PC-9 (cell line): Measurements from ENCODE around the gene GPR152. TPM values are rescaled to one million over a fixed set of nuclear protein-coding genes. Genes with fewer than 3 reads are reported as not detected.

Experiments used
- BruUV-seq: library from RNA; stranded (reverse); fragments of 400-500 nt; replicated peaks from 2 replicates; lab custom pipeline; 2021; lab: Mats Ljungman, UMichigan
- CTCF ChIA-PET: fragments of 300-600 bp; sonication (Branson Sonifier 250); formaldehyde crosslinking; loops from one replicate; lab custom pipeline; 2022; ENCODE audit warnings: antibody characterized with exemption; lab: Charles Lee
- POLR2A ChIA-PET: fragments of 300-600 bp; sonication (Branson Sonifier 250); formaldehyde crosslinking; loops from one replicate; lab custom pipeline; 2022; ENCODE audit warnings: antibody characterized with exemption; ENCODE audit not compliant: unreplicated experiment; lab: Charles Lee
- DNase-seq, 2 experiments: peaks; one replicate each; pipeline versions ENCODE4 v3.0.0 to v3.0.0-alpha.2; 2015 to 2022; ENCODE audit warnings: mixed read lengths in 1 of 2
- H2AFZ ChIP-seq: fragments of 200-600 bp; sonication (generic); 2 replicates; pipeline ENCODE4 v1.8.1; 2017; ENCODE audit warnings: antibody characterized with exemption
- H3F3A ChIP-seq: fragments of 200-600 bp; sonication (generic); 2 replicates; pipeline ENCODE4 v1.8.1; 2017; ENCODE audit warnings: antibody characterized with exemption, mild to moderate bottlenecking, low read depth; ENCODE audit not compliant: insufficient read depth
- H3K27ac ChIP-seq: fragments of 200-600 bp; sonication (generic); 2 replicates; pipeline ENCODE4 v1.6.1; 2016; ENCODE audit warnings: mixed run types
- H3K27me3 ChIP-seq: fragments of 200-600 bp; sonication (generic); 2 replicates; pipeline ENCODE4 v1.6.1; 2016; ENCODE audit warnings: low read depth, mixed run types; ENCODE audit not compliant: insufficient read depth
- H3K36me3 ChIP-seq: fragments of 200-600 bp; sonication (generic); 2 replicates; pipeline ENCODE4 v1.6.1; 2016; ENCODE audit warnings: low read depth, mixed run types
- H3K4me1 ChIP-seq: fragments of 200-600 bp; sonication (generic); replicated peaks from 2 replicates; pipeline ENCODE4 v1.6.1; 2016; ENCODE audit warnings: mixed run types; ENCODE audit not compliant: insufficient read depth
- H3K4me2 ChIP-seq: fragments of 200-600 bp; sonication (generic); 2 replicates; pipeline ENCODE4 v1.6.1; 2017; ENCODE audit warnings: mixed run types
- H3K4me3 ChIP-seq: fragments of 200-600 bp; sonication (generic); 2 replicates; pipeline ENCODE4 v1.6.1; 2016; ENCODE audit warnings: mixed run types
- H3K79me2 ChIP-seq: fragments of 200-600 bp; sonication (generic); 2 replicates; pipeline ENCODE4 v1.6.1; 2017; ENCODE audit warnings: low read depth, mixed run types
- H3K9me2 ChIP-seq: fragments of 200-600 bp; sonication (generic); 2 replicates; pipeline ENCODE4 v1.8.1; 2017; ENCODE audit warnings: mild to moderate bottlenecking; ENCODE audit not compliant: insufficient read depth
- H3K9me3 ChIP-seq: fragments of 200-600 bp; sonication (generic); 2 replicates; pipeline ENCODE4 v1.8.1; 2016; ENCODE audit warnings: low read depth; ENCODE audit not compliant: insufficient read depth
- H4K20me1 ChIP-seq: fragments of 200-600 bp; sonication (generic); 2 replicates; pipeline ENCODE4 v1.8.1; 2017; ENCODE audit not compliant: insufficient read depth
- CTCF ChIP-seq: fragments of 200-600 bp; sonication (generic); conservative IDR thresholded peaks from 2 replicates; pipeline ENCODE4 v1.6.1; 2017; ENCODE audit warnings: mixed run types, antibody characterized with exemption, mild to moderate bottlenecking, moderate library complexity
- EZH2 ChIP-seq: fragments of 200-600 bp; sonication (generic); IDR thresholded peaks from 2 replicates; pipeline ENCODE4 v1.8.0; 2017; ENCODE audit warnings: antibody characterized with exemption, low read depth
- intact Hi-C: fragments of 100-400 bp; cut with micrococcal nuclease; formaldehyde crosslinking; loops from one replicate; pipeline ENCODE4 v1.10.0; 2022; ENCODE audit not compliant: unreplicated experiment
- total RNA-seq: library from RNA; stranded (reverse); gene quantifications from 2 replicates; pipeline ENCODE4 v1.2.3, GENCODE V29; 2021

The GPR152 gene
- total RNA-seq, 1 experiment from 2014 or later = not detected

DNA sequence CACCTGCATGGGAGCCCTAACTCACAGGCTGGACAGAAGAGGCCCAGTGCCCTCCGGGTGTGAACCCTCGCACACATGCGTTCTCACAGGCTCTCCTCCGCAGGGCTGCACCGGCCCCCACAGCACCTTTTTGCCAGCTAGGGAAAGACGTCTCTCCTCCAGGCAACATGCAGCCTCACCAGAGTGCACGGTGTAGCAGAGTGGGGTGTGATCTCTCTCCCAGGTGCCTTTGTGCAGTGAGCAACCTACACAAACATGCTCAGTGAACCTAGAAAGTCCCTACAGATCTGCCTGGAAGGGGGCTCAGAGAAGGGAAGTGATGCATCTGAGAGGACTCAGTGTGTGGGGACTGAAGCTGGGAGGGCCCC, 40.8 kb downstream of the GPR152 start:
- CTCF ChIA-PET = no interaction called here

GRCh38 chr11:67410984-67411784, 41.3 kb downstream of the GPR152 start:
- Histone ChIP-seq H2AFZ (no peak overlapping the region), H3K9me2 (no peaks in the 10 kb centered on the region), H4K20me1 (no peaks in the 10 kb centered on the region), H3K79me2 (no peaks in the 10 kb centered on the region), H3K4me2 (no peak overlapping the region), H3K4me3 (no peak overlapping the region), H3K27ac (no peak overlapping the region), H3F3A (peaks cover 15% of the 10 kb centered on the region; the same call in 1 of the 2 replicates), H3K36me3 (no peaks in the 10 kb centered on the region), H3K27me3 (no peaks in the 10 kb centered on the region), H3K4me1 (no peaks in the 10 kb centered on the region), H3K9me3 (no peaks in the 10 kb centered on the region)
- ChIA-PET POLR2A (interaction anchor here (0.5 kb wide), 1 partner anchor 185 kb away, joined by 4 read pairs; no protein-coding TSS in a partner anchor), CTCF (no interaction called here)
- no peak for DNase-seq
- no TSS peak for BruUV-seq
- TF ChIP-seq EZH2 (no peak), CTCF (no peak)
- intact Hi-C loops = no loop called here

More for the DNA sequence above, 40.8 kb downstream of the GPR152 start:
- H3K9me3 ChIP-seq = no peaks in the 10 kb centered on the region
- DNase-seq = no peak
- no peaks in the 10 kb centered on the region for H4K20me1 ChIP-seq
- no peak overlapping the region for H2AFZ ChIP-seq
- intact Hi-C loops = no loop called here
- POLR2A ChIA-PET = interaction anchor here (0.6 to 0.9 kb wide), 2 partner anchors 9 to 10 kb away, joined by 3 to 5 read pairs; partner anchors contain the start of gene PPP1CA
- no peaks in the 10 kb centered on the region for H3K27me3 ChIP-seq
- no peak overlapping the region for H3K27ac ChIP-seq
- no peak overlapping the region for H3K4me2 ChIP-seq
- BruUV-seq = no TSS peak
- H3K79me2 ChIP-seq = no peaks in the 10 kb centered on the region
- H3F3A ChIP-seq = peaks cover 15% of the 10 kb centered on the region; the same call in 1 of the 2 replicates
- no peaks in the 10 kb centered on the region for H3K9me2 ChIP-seq
- H3K4me3 ChIP-seq = no peak overlapping the region
- no peaks in the 10 kb centered on the region for H3K4me1 ChIP-seq
- no peaks in the 10 kb centered on the region for H3K36me3 ChIP-seq
- no peak for TF ChIP-seq CTCF
- no peak for TF ChIP-seq EZH2

DNA sequence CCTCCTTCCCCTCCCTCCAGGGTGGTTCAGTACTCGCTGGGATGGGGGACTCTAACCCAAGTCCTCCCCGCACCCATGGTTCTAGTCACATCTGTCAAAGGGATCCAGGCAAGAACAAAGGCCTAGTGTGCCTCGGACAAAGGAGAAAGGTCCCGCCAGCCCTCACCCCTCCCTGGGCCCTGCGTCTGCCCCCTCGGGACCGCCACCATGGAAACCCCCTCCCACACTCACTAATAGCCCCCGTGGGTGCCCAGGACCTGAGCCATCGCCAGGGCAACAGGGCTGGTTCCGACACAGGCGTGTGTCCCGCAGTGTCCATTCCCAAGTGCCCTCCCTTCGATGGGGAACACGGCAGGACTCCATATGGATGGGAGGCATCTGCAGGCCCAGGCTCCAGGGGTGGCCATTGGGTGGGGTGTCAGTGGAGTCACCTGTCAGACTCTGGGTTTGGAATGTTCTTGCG, 42.1 kb downstream of the GPR152 start:
- DNase-seq = no peak
- no peaks in the 10 kb centered on the region for H3K36me3 ChIP-seq
- peaks cover 15% of the 10 kb centered on the region; the same call in 1 of the 2 replicates for H3F3A ChIP-seq
- H3K27me3 ChIP-seq = no peaks in the 10 kb centered on the region
- no peak; the same call in 1 of the 2 replicates for TF ChIP-seq CTCF
- TF ChIP-seq EZH2 = no peak
- H3K4me2 ChIP-seq = no peak overlapping the region
- no peaks in the 10 kb centered on the region for H3K9me3 ChIP-seq
- H3K9me2 ChIP-seq = no peaks in the 10 kb centered on the region
- no peaks in the 10 kb centered on the region for H3K79me2 ChIP-seq
- H4K20me1 ChIP-seq = no peaks in the 10 kb centered on the region
- POLR2A ChIA-PET = no interaction called here
- BruUV-seq = no TSS peak
- no peaks in the 10 kb centered on the region for H3K4me1 ChIP-seq
- H2AFZ ChIP-seq = no peak overlapping the region
- intact Hi-C loops = no loop called here
- CTCF ChIA-PET = no interaction called here
- H3K27ac ChIP-seq = no peak overlapping the region
- H3K4me3 ChIP-seq = no peak overlapping the region
